Muscle layer of colon (tissue), 2 donors: ENCODE results near the gene CXCL17.

Source experiments
- H3K27ac ChIP-seq: one replicate; pipeline ENCODE4 v1.7.0; 2013; ENCODE audit warnings: low read depth, mild to moderate bottlenecking, low read length, moderate library complexity
- H3K27me3 ChIP-seq, 2 donors: one replicate each; pipeline ENCODE4 v1.7.0; 2013; ENCODE audit warnings: low read length in 2 of 2, mild to moderate bottlenecking in 2 of 2; ENCODE audit not compliant: insufficient read depth in 2 of 2, control insufficient read depth in 1 of 2
- H3K36me3 ChIP-seq: one replicate; pipeline ENCODE4 v1.7.0; 2013; ENCODE audit warnings: mild to moderate bottlenecking, low read length; ENCODE audit not compliant: insufficient read depth
- H3K4me1 ChIP-seq: one replicate; pipeline ENCODE4 v1.7.0; 2013; ENCODE audit warnings: mild to moderate bottlenecking, low read length; ENCODE audit not compliant: insufficient read depth
- H3K4me3 ChIP-seq, 2 donors: one replicate each; pipeline ENCODE4 v1.7.0; 2013; ENCODE audit warnings: low read length in 2 of 2, low read depth in 1 of 2, mild to moderate bottlenecking in 1 of 2, moderate library complexity in 1 of 2
- H3K9ac ChIP-seq: one replicate; pipeline ENCODE4 v1.7.0; 2013; ENCODE audit warnings: low read length
- H3K9me3 ChIP-seq: one replicate; pipeline ENCODE4 v1.7.0; 2013; ENCODE audit warnings: mild to moderate bottlenecking, low read length
- donor health status: abdominal sarcoma.
- donor health status: Adenocarcinoma of cecum.

Gene CXCL17

DNA sequence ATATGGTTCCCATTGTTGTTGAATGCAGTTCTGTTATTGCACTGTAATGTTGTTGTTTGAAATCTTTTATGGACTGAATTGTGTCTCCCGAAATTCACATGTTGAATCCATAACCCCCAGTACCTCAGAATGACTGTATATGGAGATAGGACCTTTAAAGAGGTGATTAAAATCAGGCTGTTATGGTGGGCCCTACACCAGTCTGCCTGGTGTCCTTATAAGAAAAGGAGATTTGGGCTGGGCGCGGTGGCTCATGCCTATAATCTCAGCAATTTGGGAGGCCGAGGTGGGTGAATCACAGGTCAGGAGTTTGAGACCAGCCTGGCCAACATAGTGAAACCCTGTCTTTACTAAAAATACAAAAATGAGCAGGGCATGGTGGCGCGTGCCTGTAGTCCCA, 7.4 kb downstream of the CXCL17 start:
- Histone ChIP-seq H3K4me1 (peaks cover 7% of the 10 kb centered on the region), H3K36me3 (no peaks in the 10 kb centered on the region), H3K4me3 (no peak overlapping the region), H3K27ac (no peak overlapping the region), H3K9me3 (no peaks in the 10 kb centered on the region), H3K9ac (no peak overlapping the region), H3K27me3 (no peaks in the 10 kb centered on the region)

DNA sequence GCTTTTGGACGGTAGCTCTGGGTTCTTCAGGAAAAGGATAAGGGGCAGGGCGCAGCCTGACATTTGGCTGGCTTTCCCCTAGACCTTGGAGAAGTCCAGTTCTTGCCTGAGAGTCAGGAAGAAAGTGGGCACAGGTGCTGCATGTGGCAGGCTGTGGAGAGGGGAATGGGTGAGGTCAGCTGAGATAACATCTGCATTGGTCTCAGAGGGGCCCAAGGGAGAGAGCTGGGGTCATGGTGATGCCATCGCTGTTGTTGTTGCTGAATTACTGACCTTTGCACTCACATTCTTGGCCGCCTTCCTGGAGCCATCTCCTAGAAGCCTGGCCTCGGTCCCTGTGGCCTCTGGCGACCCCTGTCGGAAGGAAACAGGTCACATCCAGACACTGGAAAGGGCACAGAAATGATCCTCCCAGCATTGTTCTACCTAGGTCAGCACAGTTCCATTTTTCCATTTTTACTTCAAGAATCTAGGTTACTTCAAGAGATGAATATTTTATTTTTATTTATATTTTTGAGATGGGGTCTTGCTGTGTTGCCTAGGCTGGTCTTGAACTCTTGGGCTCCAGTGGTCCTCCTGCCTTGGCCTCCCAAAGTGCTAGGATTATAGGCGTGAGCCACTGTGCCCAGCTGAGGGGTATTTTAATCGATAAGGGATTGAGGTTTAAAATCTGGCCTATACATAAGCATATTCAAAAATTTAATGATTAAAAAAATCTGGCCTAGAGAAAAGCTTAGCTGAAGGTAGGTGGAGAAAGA, 9.1 kb downstream of the CXCL17 start:
- H3K27me3 ChIP-seq: no peaks in the 10 kb centered on the region
- H3K9ac ChIP-seq: no peak overlapping the region
- H3K4me3 ChIP-seq: no peak overlapping the region
- H3K9me3 ChIP-seq: no peaks in the 10 kb centered on the region
- H3K27ac ChIP-seq: no peak overlapping the region
- peaks cover 7% of the 10 kb centered on the region for H3K4me1 ChIP-seq
- no peaks in the 10 kb centered on the region for H3K36me3 ChIP-seq

DNA sequence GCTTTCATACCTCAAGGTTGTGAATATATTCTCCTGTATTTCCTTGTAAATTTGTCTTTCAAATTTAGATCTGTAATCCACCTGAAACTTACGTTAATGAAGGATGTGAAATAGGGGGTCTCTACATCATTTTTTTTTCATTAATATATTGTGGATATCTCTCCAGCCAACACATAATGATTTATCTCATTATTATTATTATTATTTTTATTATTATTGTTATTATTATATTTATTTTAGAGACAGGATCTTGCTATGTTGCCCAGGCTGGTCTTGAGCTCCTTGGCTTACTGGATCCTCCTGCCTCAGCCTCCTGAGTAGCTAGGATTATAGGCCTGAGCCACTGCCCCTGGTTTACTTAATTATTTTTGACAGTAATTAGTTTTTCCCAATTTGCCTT, 11.3 kb downstream of the CXCL17 start:
- H3K4me1 ChIP-seq: peaks cover 7% of the 10 kb centered on the region
- H3K27ac ChIP-seq: no peak overlapping the region
- no peaks in the 10 kb centered on the region for H3K36me3 ChIP-seq
- no peak overlapping the region for H3K4me3 ChIP-seq
- H3K9ac ChIP-seq: no peak overlapping the region
- no peaks in the 10 kb centered on the region for H3K9me3 ChIP-seq
- no peaks in the 10 kb centered on the region for H3K27me3 ChIP-seq

DNA sequence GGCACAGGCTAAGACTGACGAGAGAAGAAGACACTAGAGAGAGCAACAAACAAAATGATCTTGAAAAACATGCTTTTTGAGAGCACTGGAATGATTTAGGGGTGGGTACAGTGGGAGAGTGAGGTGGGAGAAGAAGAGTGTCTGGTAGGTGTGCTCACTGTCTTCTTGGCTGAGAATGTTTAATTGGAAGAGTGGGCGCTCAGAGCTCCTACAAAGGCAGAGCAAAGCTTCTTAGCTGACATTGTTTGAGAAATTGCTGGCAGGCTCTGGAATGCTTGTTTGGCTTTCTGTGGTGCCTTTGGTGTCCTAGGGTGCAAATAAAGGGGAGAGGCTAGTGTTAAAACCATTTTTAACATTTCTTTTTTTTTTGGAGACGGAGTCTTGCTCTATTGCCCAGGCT, 14.1 kb downstream of the CXCL17 start:
- peaks cover 0 to 14% of the 10 kb centered on the region in 2 donors for H3K27me3 ChIP-seq
- H3K9me3 ChIP-seq: no peaks in the 10 kb centered on the region
- H3K36me3 ChIP-seq: no peaks in the 10 kb centered on the region
- H3K4me3 ChIP-seq: no peak overlapping the region
- H3K4me1 ChIP-seq: peaks cover 11% of the 10 kb centered on the region
- no peak overlapping the region for H3K9ac ChIP-seq
- H3K27ac ChIP-seq: no peak overlapping the region

DNA sequence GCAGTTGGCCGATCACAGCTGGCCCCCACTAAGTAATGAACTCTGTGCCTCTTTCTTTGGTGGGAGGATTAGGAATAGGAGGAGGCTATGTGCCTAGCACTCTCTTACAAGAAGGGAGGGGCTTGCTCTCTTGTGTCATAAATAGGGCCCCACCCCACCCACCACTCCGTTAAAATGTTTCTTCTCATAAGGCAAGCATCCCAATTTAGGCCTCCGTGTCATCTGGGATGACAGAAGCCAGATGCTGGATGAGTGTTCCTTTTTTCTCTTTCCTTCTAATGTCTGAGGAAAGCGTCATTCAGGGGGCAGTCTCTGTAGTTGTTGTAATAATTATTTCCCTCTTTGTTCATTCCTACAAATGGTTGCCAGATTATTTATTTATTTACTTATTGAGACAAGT, 15.4 kb downstream of the CXCL17 start, which contains the start of gene LIPE:
Gene LIPE (minus strand): TSS at position 76 of the 400 bp plus-strand sequence. CDS start 239 bp downstream, outside the sequence.
- Histone ChIP-seq H3K4me3 (no peak within 1 kb of the TSS), H3K27ac (no peak within 1 kb of the TSS), H3K9ac (no peak within 1 kb of the TSS)

DNA sequence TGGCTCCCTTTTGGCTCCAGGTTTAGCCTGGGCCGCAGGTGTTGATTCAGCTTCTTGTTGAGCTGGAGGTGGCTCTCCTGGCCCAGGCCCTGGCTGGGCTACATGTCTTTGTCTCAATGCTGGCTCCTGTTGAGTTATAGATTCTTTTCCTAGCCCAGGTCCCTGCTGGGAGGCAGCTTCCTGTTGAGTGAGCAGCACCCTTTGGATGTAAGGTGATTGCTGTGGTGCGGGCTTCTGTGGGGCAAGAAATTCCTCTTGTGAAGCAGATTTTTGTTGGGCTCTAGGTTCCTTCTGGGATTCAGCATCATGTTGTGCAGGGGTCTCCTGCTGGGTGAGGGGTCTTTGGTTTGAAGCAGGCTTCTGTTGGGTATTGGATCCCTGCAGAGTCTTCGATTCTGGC, 16.1 kb downstream of the CXCL17 start:
- no peaks in the 10 kb centered on the region for H3K9me3 ChIP-seq
- no peak overlapping the region for H3K27ac ChIP-seq
- peaks cover 0 to 21% of the 10 kb centered on the region in 2 donors for H3K27me3 ChIP-seq
- peaks cover 5% of the 10 kb centered on the region for H3K4me1 ChIP-seq
- no peaks in the 10 kb centered on the region for H3K36me3 ChIP-seq
- no peak overlapping the region for H3K9ac ChIP-seq
- no peak overlapping the region for H3K4me3 ChIP-seq

More for the DNA sequence above, 15.4 kb downstream of the CXCL17 start, which contains the start of gene LIPE:
- H3K4me1 ChIP-seq: peaks cover 5% of the 10 kb centered on the region
- H3K27me3 ChIP-seq: peaks cover 0 to 21% of the 10 kb centered on the region in 2 donors
- H3K9me3 ChIP-seq: no peaks in the 10 kb centered on the region
- H3K36me3 ChIP-seq: no peaks in the 10 kb centered on the region

DNA sequence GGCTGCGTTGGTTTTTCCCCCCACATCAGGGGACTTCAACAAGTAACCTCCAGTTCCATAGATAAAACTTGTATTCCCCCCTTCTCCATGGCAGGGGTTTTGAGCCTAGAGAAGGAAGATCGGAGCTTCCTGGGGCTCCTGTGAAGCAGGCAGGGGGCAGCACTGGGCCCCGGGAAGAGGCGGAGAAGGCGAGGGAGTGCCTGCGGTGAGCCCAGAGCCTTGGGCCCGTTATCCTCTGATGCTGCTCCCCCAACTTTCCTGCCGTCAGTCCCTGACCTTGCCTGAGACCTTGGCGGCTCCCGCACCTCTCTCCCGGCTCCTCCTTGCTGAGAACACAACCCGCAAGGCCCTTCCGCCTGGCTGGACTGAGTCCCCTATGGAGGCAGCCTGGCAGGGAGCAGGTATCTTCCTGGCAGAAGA, 18.0 kb downstream of the CXCL17 start:
- Histone ChIP-seq H3K36me3 (no peaks in the 10 kb centered on the region), H3K4me1 (peaks cover 5% of the 10 kb centered on the region), H3K27ac (no peak overlapping the region), H3K27me3 (peaks cover 0 to 21% of the 10 kb centered on the region in 2 donors), H3K9ac (no peak overlapping the region), H3K4me3 (no peak overlapping the region), H3K9me3 (no peaks in the 10 kb centered on the region)

DNA sequence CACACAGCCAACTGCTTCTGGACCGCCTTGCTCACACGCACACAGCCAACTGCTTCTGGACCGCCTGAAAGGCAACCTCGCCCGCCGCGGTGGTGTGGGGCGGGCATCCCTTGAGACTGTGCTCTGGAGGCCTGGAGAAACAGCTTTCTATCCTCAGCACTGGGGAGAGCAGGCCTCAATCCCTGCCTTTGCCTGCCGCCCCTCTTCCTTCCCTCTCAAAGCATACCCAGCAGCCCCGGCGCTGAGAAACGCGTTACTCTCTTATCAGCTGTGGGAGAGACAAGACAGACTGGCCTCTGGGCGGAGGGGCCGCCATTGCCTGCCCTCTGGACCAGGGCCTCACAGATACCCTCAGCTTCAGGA, 18.4 kb downstream of the CXCL17 start:
- H3K4me3 ChIP-seq: peak overlapping the region in 1 of 2 donors; percentile 60
- H3K27ac ChIP-seq: no peak overlapping the region
- H3K9ac ChIP-seq: no peak overlapping the region

DNA sequence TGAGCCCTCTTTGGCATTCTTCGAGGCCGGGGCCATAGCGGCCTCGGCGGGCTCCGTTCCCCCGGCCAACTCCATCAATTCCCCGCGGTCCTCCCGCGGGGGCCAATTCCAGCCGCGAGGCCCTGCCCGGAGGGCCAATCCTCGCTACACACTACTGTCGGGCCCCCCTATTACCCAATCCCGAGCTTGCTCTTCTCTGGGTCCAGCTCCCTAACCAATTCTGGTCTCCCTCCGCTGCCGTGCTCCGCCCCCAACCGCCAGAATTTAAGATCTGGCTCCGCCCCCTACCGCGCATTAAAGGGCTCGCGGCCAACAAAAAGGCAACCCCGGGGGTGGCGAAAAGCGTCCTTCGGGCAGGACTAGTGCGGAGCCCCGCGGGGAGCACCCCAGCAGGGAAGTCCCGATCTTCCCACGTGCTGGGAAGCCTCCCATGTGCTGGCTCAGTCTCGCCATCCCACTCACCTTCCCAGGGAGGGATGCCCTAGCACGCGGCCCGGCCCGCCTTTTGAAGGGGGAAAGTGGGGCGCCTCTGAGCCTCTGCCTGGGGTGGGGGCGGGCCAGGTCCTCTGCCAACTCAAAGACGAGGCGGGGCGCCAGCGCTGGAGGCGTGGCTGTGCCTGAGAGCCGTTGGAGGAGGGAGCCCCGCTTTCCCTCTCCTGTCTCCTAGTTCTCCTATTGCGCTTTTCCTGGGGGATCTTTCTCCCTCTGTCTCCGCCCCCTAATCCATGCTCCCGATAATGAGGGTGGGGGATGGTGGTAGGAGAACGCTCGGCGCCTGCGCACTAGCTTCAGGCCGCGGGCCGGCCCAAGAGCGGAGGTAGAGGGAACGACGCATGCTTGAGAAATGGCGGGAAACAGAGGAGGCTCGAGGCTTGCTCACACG, 19.0 kb downstream of the CXCL17 start:
- Histone ChIP-seq H3K9ac (peak overlapping the region; percentile 4), H3K4me1 (peaks cover 5% of the 10 kb centered on the region), H3K27ac (peak overlapping the region; percentile 23)

More for the DNA sequence above, 18.4 kb downstream of the CXCL17 start:
- peaks cover 5% of the 10 kb centered on the region for H3K4me1 ChIP-seq
- H3K9me3 ChIP-seq: no peaks in the 10 kb centered on the region
- H3K27me3 ChIP-seq: peaks cover 0 to 21% of the 10 kb centered on the region in 2 donors
- no peaks in the 10 kb centered on the region for H3K36me3 ChIP-seq

DNA sequence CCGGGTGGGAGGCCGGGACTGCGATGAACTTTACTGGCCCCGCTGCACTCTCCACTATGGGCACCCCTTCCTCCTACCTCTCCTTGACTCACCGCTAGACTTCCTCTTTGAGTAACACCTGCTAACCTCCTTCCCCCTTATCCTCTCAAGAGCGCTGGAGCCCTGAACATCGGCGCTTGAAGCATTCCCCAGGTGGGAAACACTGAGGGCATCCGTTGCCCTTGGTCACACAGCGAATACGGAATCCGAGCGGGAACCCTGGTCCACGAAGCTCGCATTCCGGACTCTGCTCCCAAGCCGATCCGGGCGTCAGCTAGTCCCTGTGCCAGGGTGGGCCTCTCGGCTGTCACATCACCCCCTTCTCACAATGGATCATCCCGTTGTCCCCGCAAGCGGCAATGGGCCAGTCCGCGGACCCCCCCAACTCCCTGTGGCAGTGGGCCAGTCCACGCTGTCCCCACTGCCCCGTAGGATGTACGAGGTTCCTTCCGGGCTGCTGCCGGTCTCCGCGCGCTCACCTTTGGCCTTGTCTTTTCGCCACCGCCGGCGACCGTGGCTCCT, 19.8 kb downstream of the CXCL17 start:
- Histone ChIP-seq H3K36me3 (no peaks in the 10 kb centered on the region), H3K9ac (peak overlapping the region; percentile 4), H3K27ac (peak overlapping the region; percentile 23), H3K27me3 (peaks cover 0 to 21% of the 10 kb centered on the region in 2 donors), H3K4me1 (peaks cover 5% of the 10 kb centered on the region), H3K9me3 (no peaks in the 10 kb centered on the region), H3K4me3 (peak overlapping the region; percentile 52 to 60)

More for the DNA sequence above, 19.0 kb downstream of the CXCL17 start:
- Histone ChIP-seq H3K27me3 (peaks cover 0 to 21% of the 10 kb centered on the region in 2 donors), H3K36me3 (no peaks in the 10 kb centered on the region), H3K9me3 (no peaks in the 10 kb centered on the region), H3K4me3 (peak overlapping the region; percentile 52 to 60)
